HCT116 (cell line): Measurements from ENCODE around the gene EMP1. TPM values are rescaled to one million over a fixed set of nuclear protein-coding genes. Genes with fewer than 3 reads are reported as not detected.
A peak's percentile ranks its signal among the peaks of the same experiment; 100 is the strongest.

Experiments
- ATAC-seq: fragments of 200-7000 bp; cut with Tn5 transposase; 2 replicates; pipeline ENCODE4 v1.9.1; 2020; ENCODE audit warnings: mild to moderate bottlenecking, moderate library complexity
- BruUV-seq: library from RNA; stranded (reverse); fragments of 400-500 nt; replicated peaks from 2 replicates; lab custom pipeline; 2021; lab: Mats Ljungman, UMichigan
- CTCF ChIA-PET: fragments of 300-600 bp; sonication (Branson Sonifier 250); formaldehyde crosslinking; loops from one replicate; lab custom pipeline; 2021; ENCODE audit warnings: antibody characterized with exemption; lab: Charles Lee
- POLR2A ChIA-PET: fragments of 300-600, 350-600 bp; sonication (Branson Sonifier 250); formaldehyde crosslinking; loops from one replicate; lab custom pipeline; 2021; ENCODE audit warnings: antibody characterized with exemption; lab: Charles Lee
- RAD21 ChIA-PET, 2 experiments: fragments of 300-600 bp; sonication (Branson Sonifier 250); formaldehyde crosslinking; loops; one replicate each; lab custom pipeline; 2023; ENCODE audit warnings: low total read pairs in 2 of 2; ENCODE audit not compliant: uncharacterized antibody in 2 of 2, unreplicated experiment in 2 of 2, low non-redundant PET in 1 of 2; lab: Charles Lee
- DNase-seq: peaks from one replicate; pipeline ENCODE4 v3.0.0-alpha.2; 2010; ENCODE audit warnings: low read depth, low spot score
- H2AFZ ChIP-seq: fragments of 200-600 bp; shearing (Covaris generic), sonication (generic); 2 replicates; pipeline ENCODE4 v1.6.1; 2017; ENCODE audit warnings: low read depth, mixed run types, mixed read lengths, antibody characterized with exemption, low read length; ENCODE audit not compliant: poor library complexity, severe bottlenecking
- H3K27ac ChIP-seq: 2 replicates; pipeline ENCODE4 v1.5.1; 2012; ENCODE audit warnings: low read depth, low read length
- H3K27me3 ChIP-seq: fragments of 200-600 bp; sonication (generic); 2 replicates; pipeline ENCODE4 v1.6.1; 2016; ENCODE audit warnings: mixed run types, low read length, mixed read lengths; ENCODE audit not compliant: insufficient read depth
- H3K36me3 ChIP-seq, 2 experiments: fragments of 200-500 bp in 1 of 2; fragments of 200-600 bp in 1 of 2; sonication (Bioruptor generic) in 1 of 2; sonication (generic) in 1 of 2; 2 replicates each; pipeline versions ENCODE4 v1.5.1 to v1.6.1; 2014 to 2016; ENCODE audit warnings: low read length in 2 of 2, inconsistent platforms in 1 of 2, mixed read lengths in 1 of 2, mixed run types in 1 of 2; ENCODE audit not compliant: insufficient read depth in 2 of 2, control insufficient read depth in 1 of 2
- H3K4me1 ChIP-seq, 2 experiments: fragments of 200-600 bp in 1 of 2; sonication (generic) in 1 of 2; 2 replicates each; pipeline versions ENCODE4 v1.5.1 to v1.6.1; 2012 to 2017; ENCODE audit warnings: low read length in 2 of 2, inconsistent platforms in 1 of 2, mild to moderate bottlenecking in 1 of 2, mixed read lengths in 1 of 2, mixed run types in 1 of 2, moderate library complexity in 1 of 2; ENCODE audit not compliant: insufficient read depth in 2 of 2, control insufficient read depth in 1 of 2
- H3K4me2 ChIP-seq: fragments of 200-600 bp; sonication (generic); 2 replicates; pipeline ENCODE4 v1.6.1; 2017; ENCODE audit warnings: mixed run types, low read length, mixed read lengths
- H3K4me3 ChIP-seq, 2 experiments: fragments of 200-600 bp in 1 of 2; sonication (generic) in 1 of 2; replicated peaks in 1 of 2; 2 replicates each; pipeline ENCODE4 v1.5.1; 2011 to 2016; ENCODE audit warnings: low read length in 2 of 2, control low read depth in 1 of 2, low read depth in 1 of 2, mild to moderate bottlenecking in 1 of 2, mixed read lengths in 1 of 2, mixed run types in 1 of 2
- H3K79me2 ChIP-seq: fragments of 200-600 bp; sonication (generic); 2 replicates; pipeline ENCODE4 v1.6.1; 2017; ENCODE audit warnings: mild to moderate bottlenecking, mixed run types, low read length, moderate library complexity, mixed read lengths; ENCODE audit not compliant: insufficient read depth
- H3K9ac ChIP-seq: fragments of 200-600 bp; sonication (generic); 2 replicates; pipeline ENCODE4 v1.6.1; 2016; ENCODE audit warnings: low read length, mixed read lengths
- H3K9me2 ChIP-seq: fragments of 200-600 bp; sonication (generic), shearing (Covaris generic); 2 replicates; pipeline ENCODE4 v1.6.1; 2017; ENCODE audit warnings: mixed run types, mild to moderate bottlenecking, moderate library complexity; ENCODE audit not compliant: insufficient read depth
- H3K9me3 ChIP-seq, 2 experiments: fragments of 200-500 bp in 1 of 2; fragments of 200-600 bp in 1 of 2; sonication (Bioruptor generic) in 1 of 2; sonication (generic) in 1 of 2; 2 replicates each; pipeline ENCODE4 v1.6.1; 2014 to 2017; ENCODE audit warnings: low read length in 2 of 2, mixed read lengths in 2 of 2, inconsistent platforms in 1 of 2, low read depth in 1 of 2, mild to moderate bottlenecking in 1 of 2, mixed run types in 1 of 2, moderate library complexity in 1 of 2; ENCODE audit not compliant: control insufficient read depth in 1 of 2, insufficient read depth in 1 of 2
- H4K20me1 ChIP-seq: fragments of 200-600 bp; sonication (generic), shearing (Covaris generic); 2 replicates; pipeline ENCODE4 v1.6.1; 2017; ENCODE audit warnings: mixed run types, mild to moderate bottlenecking, moderate library complexity; ENCODE audit not compliant: insufficient read depth
- ATF3 ChIP-seq: IDR thresholded peaks from 2 replicates; pipeline ENCODE4 v1.6.1; 2012
- CEBPB ChIP-seq: IDR thresholded peaks from 2 replicates; pipeline ENCODE4 v1.6.1; 2012; ENCODE audit warnings: low read depth
- FOSL1 ChIP-seq: IDR thresholded peaks from 2 replicates; pipeline ENCODE4 v1.6.1; 2012; ENCODE audit warnings: low read depth
- JUND ChIP-seq: IDR thresholded peaks from 2 replicates; pipeline ENCODE4 v1.6.1; 2012
- RAD21 ChIP-seq: IDR thresholded peaks from 2 replicates; pipeline ENCODE4 v1.6.1; 2012; ENCODE audit warnings: low read depth, mild to moderate bottlenecking
- intact Hi-C: fragments of 100-400 bp; cut with micrococcal nuclease; formaldehyde crosslinking; loops from 2 replicates; pipeline ENCODE4 v1.10.0; 2022
- total RNA-seq: library from RNA; stranded (reverse); gene quantifications from one replicate; pipeline ENCODE4 v1.2.1, GENCODE V29; 2021; ENCODE audit not compliant: unreplicated experiment

Gene EMP1
- total RNA-seq, 1 experiment from 2014 or later, result 110 TPM

- POLR2A ChIA-PET, result interaction anchor here (1.8 kb wide), 1 partner anchor 110 kb away, joined by 3 read pairs; no protein-coding TSS in a partner anchor
- no peak for DNase-seq
- no peaks in the 10 kb centered on the region for H3K9me3 ChIP-seq
- no peak overlapping the region for H3K4me3 ChIP-seq
- no peak for TF ChIP-seq CEBPB
- TF ChIP-seq, all 23 proteins: peak for 0
- no peaks in the 10 kb centered on the region for H3K9me2 ChIP-seq
- peaks cover 0 to 23% of the 10 kb centered on the region in 2 experiments; a peak in 2 of 4 replicates for H3K36me3 ChIP-seq
- H2AFZ ChIP-seq, result no peak overlapping the region
- H3K9ac ChIP-seq, result peak overlapping the region; percentile 40
- peaks cover 82% of the 10 kb centered on the region for H3K79me2 ChIP-seq
- ATAC-seq, result no peak
- peak overlapping the region; percentile 68 for H3K4me2 ChIP-seq
- no peak overlapping the region for H3K27ac ChIP-seq
- intact Hi-C loops, result loop anchor here (2.0 to 10.0 kb wide), 3 partner anchors 207 to 405 kb away; partner anchors contain the start of gene HEBP1
- no peaks in the 10 kb centered on the region for H4K20me1 ChIP-seq
- H3K27me3 ChIP-seq, result no peaks in the 10 kb centered on the region
- RAD21 ChIA-PET, result no interaction called here
- CTCF ChIA-PET, result interaction anchor here (0.9 to 3.8 kb wide), 6 partner anchors 9 to 226 kb away, joined by 3 to 27 read pairs (median 4); no protein-coding TSS in a partner anchor
- H3K4me1 ChIP-seq, result peaks cover 56 to 77% of the 10 kb centered on the region in 2 experiments
- no TSS peak for BruUV-seq
Observed at GRCh38 chr12:13209436-13210235, 13.1 kb downstream of the EMP1 start.

- no TSS peak for BruUV-seq
- peak overlapping the region; percentile 68 for H3K4me2 ChIP-seq
Observed at GRCh38 chr12:13210236-13211190, 14.0 kb downstream of the EMP1 start.

More at GRCh38 chr12:13210236-13211190, 14.0 kb downstream of the EMP1 start:
- Histone ChIP-seq H3K36me3 (peaks cover 0 to 31% of the 10 kb centered on the region in 2 experiments; a peak in 2 of 4 replicates), H4K20me1 (no peaks in the 10 kb centered on the region), H3K27ac (no peak overlapping the region), H3K4me1 (peaks cover 48 to 68% of the 10 kb centered on the region in 2 experiments), H3K9ac (peak overlapping the region; percentile 40), H3K4me3 (no peak overlapping the region), H3K9me2 (no peaks in the 10 kb centered on the region), H3K79me2 (peaks cover 73% of the 10 kb centered on the region), H3K27me3 (no peaks in the 10 kb centered on the region), H2AFZ (no peak overlapping the region), H3K9me3 (no peaks in the 10 kb centered on the region)
- POLR2A ChIA-PET, result interaction anchor here (1.8 to 1.9 kb wide), 2 partner anchors 109 to 111 kb away, joined by 3 to 11 read pairs; no protein-coding TSS in a partner anchor
- TF ChIP-seq ATF3 (no peak), JUND (peak; percentile 31; the same call in 1 of the 2 replicates), FOSL1 (peak; percentile 36; the same call in 1 of the 2 replicates), RAD21 (no peak; the same call in 1 of the 2 replicates)
- intact Hi-C loops, result loop anchor here (2.0 kb wide), 1 partner anchor 224 kb away; no protein-coding TSS in a partner anchor
- CTCF ChIA-PET, result interaction anchor here (0.7 to 3.8 kb wide), 12 partner anchors 8 to 731 kb away, joined by 3 to 27 read pairs (median 4); no protein-coding TSS in a partner anchor
- RAD21 ChIA-PET, result interaction anchor here in 1 of 2 experiments (0.7 to 1.9 kb wide), 3 partner anchors 109 to 811 kb away, joined by 4 to 14 read pairs (median 4); no protein-coding TSS in a partner anchor
- ATAC-seq (no peak), DNase-seq (no peak)
